H9 (cell line): ENCODE data around the gene LETM1. TPM values are rescaled to one million over a fixed set of nuclear protein-coding genes. Genes with fewer than 3 reads are reported as not detected.

Source experiments
- DNase-seq: peaks from one replicate; pipeline ENCODE4 v3.0.0-alpha.2; 2017
- H2AFZ ChIP-seq: one replicate; pipeline ENCODE4 v1.6.1; 2013; ENCODE audit warnings: mild to moderate bottlenecking, low read length, control low read depth, moderate library complexity
- H2AK5ac ChIP-seq: 2 replicates; pipeline ENCODE4 v1.6.1; 2013; ENCODE audit warnings: low read length, control low read depth, mixed read lengths; ENCODE audit not compliant: insufficient read length
- H2BK120ac ChIP-seq: one replicate; pipeline ENCODE4 v1.6.1; 2013; ENCODE audit warnings: low read depth, mild to moderate bottlenecking, low read length, control low read depth, inconsistent platforms; ENCODE audit not compliant: poor library complexity, severe bottlenecking
- H2BK12ac ChIP-seq: 2 replicates; pipeline ENCODE4 v1.6.1; 2013; ENCODE audit warnings: low read length, control low read depth, mixed read lengths, low read depth; ENCODE audit not compliant: insufficient read length
- H2BK15ac ChIP-seq: 2 replicates; pipeline ENCODE4 v1.6.1; 2013; ENCODE audit warnings: low read depth, low read length, control low read depth
- H2BK20ac ChIP-seq: one replicate; pipeline ENCODE4 v1.6.1; 2013; ENCODE audit warnings: low read depth, mild to moderate bottlenecking, low read length, control low read depth, inconsistent platforms; ENCODE audit not compliant: poor library complexity, severe bottlenecking
- H2BK5ac ChIP-seq: 2 replicates; pipeline ENCODE4 v1.6.1; 2013; ENCODE audit warnings: low read length, control low read depth, mixed read lengths; ENCODE audit not compliant: insufficient read length
- H3K14ac ChIP-seq: 2 replicates; pipeline ENCODE4 v1.6.1; 2013; ENCODE audit warnings: low read length, control low read depth; ENCODE audit not compliant: insufficient read depth
- H3K18ac ChIP-seq: 2 replicates; pipeline ENCODE4 v1.6.1; 2013; ENCODE audit warnings: low read depth, mild to moderate bottlenecking, mixed read lengths, low read length, control low read depth; ENCODE audit not compliant: insufficient read length
- H3K23ac ChIP-seq: 2 replicates; pipeline ENCODE4 v1.6.1; 2013; ENCODE audit warnings: low read length, control low read depth, mixed read lengths, low read depth; ENCODE audit not compliant: insufficient read length
- H3K23me2 ChIP-seq: 2 replicates; pipeline ENCODE4 v1.6.1; 2013; ENCODE audit warnings: low read depth, mild to moderate bottlenecking, mixed read lengths, low read length, control low read depth; ENCODE audit not compliant: insufficient read length, poor library complexity, severe bottlenecking
- H3K27ac ChIP-seq: 2 replicates; pipeline ENCODE4 v1.5.1; 2013; ENCODE audit warnings: low read length, control low read depth, mixed read lengths, low read depth; ENCODE audit not compliant: insufficient read length
- H3K27me3 ChIP-seq: 2 replicates; pipeline ENCODE4 v1.6.1; 2013; ENCODE audit warnings: low read length, control low read depth, inconsistent platforms; ENCODE audit not compliant: insufficient read depth
- H3K4ac ChIP-seq: 2 replicates; pipeline ENCODE4 v1.6.1; 2013; ENCODE audit warnings: low read depth, mild to moderate bottlenecking, control low read depth, inconsistent platforms, low read length, moderate library complexity
- H3K4me1 ChIP-seq: 2 replicates; pipeline ENCODE4 v1.6.1; 2013; ENCODE audit warnings: low read length, control low read depth, inconsistent platforms; ENCODE audit not compliant: insufficient read depth
- H3K4me2 ChIP-seq: 2 replicates; pipeline ENCODE4 v1.6.1; 2013; ENCODE audit warnings: low read length, control low read depth, mixed read lengths; ENCODE audit not compliant: insufficient read length, insufficient read depth
- H3K56ac ChIP-seq: 2 replicates; pipeline ENCODE4 v1.6.1; 2013; ENCODE audit warnings: low read depth, mild to moderate bottlenecking, mixed read lengths, low read length, control low read depth; ENCODE audit not compliant: insufficient read length
- H3K79me1 ChIP-seq: 2 replicates; pipeline ENCODE4 v1.6.1; 2013; ENCODE audit warnings: low read depth, mild to moderate bottlenecking, moderate library complexity, low read length, control low read depth, inconsistent platforms; ENCODE audit not compliant: insufficient read depth, poor library complexity, severe bottlenecking
- H3K79me2 ChIP-seq: 2 replicates; pipeline ENCODE4 v1.6.1; 2013; ENCODE audit warnings: low read length, control low read depth, inconsistent platforms; ENCODE audit not compliant: insufficient read depth
- H3K9ac ChIP-seq: 2 replicates; pipeline ENCODE4 v1.6.1; 2013; ENCODE audit warnings: low read length, control low read depth, mixed read lengths; ENCODE audit not compliant: insufficient read length; ENCODE audit errors: extremely low read depth
- H3K9me3 ChIP-seq: one replicate; pipeline ENCODE4 v1.6.1; 2013; ENCODE audit warnings: low read depth, low read length, inconsistent platforms; ENCODE audit not compliant: control insufficient read depth
- H3T11ph ChIP-seq: one replicate; pipeline ENCODE4 v1.6.1; 2013; ENCODE audit warnings: mild to moderate bottlenecking, low read length, control low read depth, inconsistent platforms
- H4K20me1 ChIP-seq: one replicate; pipeline ENCODE4 v1.6.1; 2013; ENCODE audit not compliant: control insufficient read depth, insufficient read length, insufficient read depth
- H4K5ac ChIP-seq: 2 replicates; pipeline ENCODE4 v1.6.1; 2013; ENCODE audit warnings: low read depth, mild to moderate bottlenecking, mixed read lengths, low read length, control low read depth; ENCODE audit not compliant: insufficient read length
- H4K8ac ChIP-seq: replicated peaks from 2 replicates; pipeline ENCODE4 v1.6.1; 2013; ENCODE audit warnings: low read length, control low read depth, mixed read lengths, low read depth; ENCODE audit not compliant: insufficient read length
- H4K91ac ChIP-seq: 2 replicates; pipeline ENCODE4 v1.6.1; 2013; ENCODE audit warnings: low read depth, mild to moderate bottlenecking, moderate library complexity, mixed read lengths, low read length, control low read depth; ENCODE audit not compliant: insufficient read length
- H3K27ac Mint-ChIP-seq, 3 experiments: 2 replicates in 2 of 3; 3 replicates in 1 of 3; pipeline ENCODE4 v1.8.0; 2020 to 2021; ENCODE audit warnings: mixed read lengths in 3 of 3, mild to moderate bottlenecking in 1 of 3, moderate library complexity in 1 of 3
- H3K27me3 Mint-ChIP-seq: 2 replicates; pipeline ENCODE4 v1.8.0; 2021; ENCODE audit warnings: low read depth, mild to moderate bottlenecking, moderate library complexity, mixed read lengths
- H3K36me3 Mint-ChIP-seq, 3 experiments: 2 replicates in 2 of 3; 3 replicates in 1 of 3; pipeline ENCODE4 v1.8.0; 2020 to 2021; ENCODE audit warnings: low read depth in 3 of 3, mixed read lengths in 3 of 3; ENCODE audit not compliant: insufficient read depth in 1 of 3
- H3K4me1 Mint-ChIP-seq, 2 experiments: 2 replicates each; pipeline ENCODE4 v1.8.0; 2020; ENCODE audit warnings: mixed read lengths in 2 of 2
- H3K4me3 Mint-ChIP-seq, 2 experiments: 2 replicates in 1 of 2; 3 replicates in 1 of 2; pipeline ENCODE4 v1.8.0; 2020 to 2021; ENCODE audit warnings: mild to moderate bottlenecking in 2 of 2, mixed read lengths in 2 of 2, moderate library complexity in 1 of 2
- H3K9me3 Mint-ChIP-seq, 2 experiments: 2 replicates in 1 of 2; 3 replicates in 1 of 2; pipeline ENCODE4 v1.8.0; 2020; ENCODE audit warnings: mild to moderate bottlenecking in 2 of 2, mixed read lengths in 2 of 2, moderate library complexity in 1 of 2
- CTCF ChIP-seq: fragments of 200-600 bp; sonication (generic); conservative IDR thresholded peaks from 3 replicates; pipeline ENCODE4 v1.8.0; 2021; ENCODE audit warnings: antibody characterized with exemption, mild to moderate bottlenecking
- WGBS: extraction: QIAGEN DNeasy Blood & Tissue Kit; methylation state at CpG from one replicate; pipeline ENCODE4 v1.1.7; 2013; ENCODE audit warnings: missing lambda C conversion rate, low lambda C conversion rate, mixed read lengths; ENCODE audit not compliant: insufficient read length; ENCODE audit errors: extremely low coverage; 5-methylcytosine and 5-hydroxymethylcytosine counted together
- total RNA-seq: library from RNA; stranded (reverse); gene quantifications from 2 replicates; pipeline ENCODE4 v1.2.1, GENCODE V29; 2021

LETM1 gene
- total RNA-seq, 1 experiment from 2014 or later: 43.4 TPM

GRCh38 chr4:1777822-1778641 is 77.9 kb downstream of the LETM1 start:
- H3K18ac ChIP-seq: peak overlapping the region; percentile 38
- no peak overlapping the region for H2BK20ac ChIP-seq
- no peaks in the 10 kb centered on the region for H3K79me1 ChIP-seq
- H3K23ac ChIP-seq: no peak overlapping the region
- no peak overlapping the region for H3K4me3 Mint-ChIP-seq
- no peak overlapping the region for H3T11ph ChIP-seq
- TF ChIP-seq CTCF: peak; percentile 55; the same call in 2 of the 3 replicates
- H4K20me1 ChIP-seq: no peaks in the 10 kb centered on the region
- H4K5ac ChIP-seq: no peak overlapping the region
- H4K91ac ChIP-seq: no peak overlapping the region
- H2BK5ac ChIP-seq: no peak overlapping the region
- H3K79me2 ChIP-seq: no peaks in the 10 kb centered on the region
- peaks cover 26 to 38% of the 10 kb centered on the region in 2 experiments for H3K4me1 Mint-ChIP-seq
- WGBS: no CpG with 5 or more reads among the region's 27 CpGs
- H3K27ac ChIP-seq: no peak overlapping the region
- no peak overlapping the region for H2AFZ ChIP-seq
- no peak overlapping the region for H3K9ac ChIP-seq
- no peak overlapping the region for H2BK120ac ChIP-seq
- no peaks in the 10 kb centered on the region for H3K23me2 ChIP-seq
- H2BK15ac ChIP-seq: no peak overlapping the region
- H3K27ac Mint-ChIP-seq: peak overlapping the region in 1 of 3 experiments; percentile 87; a peak in 4 of 7 replicates
- no peak overlapping the region for H4K8ac ChIP-seq
- H3K9me3 ChIP-seq: no peaks in the 10 kb centered on the region
- peak overlapping the region; percentile 14; the same call in 1 of the 2 replicates for H3K14ac ChIP-seq
- no peak overlapping the region for H3K56ac ChIP-seq
- H2AK5ac ChIP-seq: no peak overlapping the region
- peaks cover 2% of the 10 kb centered on the region for H3K27me3 Mint-ChIP-seq
- no peak overlapping the region for H3K4me2 ChIP-seq
- H3K4me1 ChIP-seq: peaks cover 2% of the 10 kb centered on the region; the same call in 1 of the 2 replicates
- peak; percentile 97 for DNase-seq
- no peaks in the 10 kb centered on the region for H3K36me3 Mint-ChIP-seq
- no peak overlapping the region; the same call in 1 of the 2 replicates for H3K4ac ChIP-seq
- H2BK12ac ChIP-seq: no peak overlapping the region
- no peaks in the 10 kb centered on the region for H3K27me3 ChIP-seq
- no peaks in the 10 kb centered on the region for H3K9me3 Mint-ChIP-seq
